Hepatocyte (in vitro differentiated cells): Measurements from ENCODE around the gene DOCK1. TPM values are rescaled to one million over a fixed set of nuclear protein-coding genes. Genes with fewer than 3 reads are reported as not detected.
A peak's percentile ranks its signal among the peaks of the same experiment; 100 is the strongest.

Source experiments
- DNase-seq: peaks from one replicate; pipeline ENCODE4 v3.0.0-alpha.2; 2016; ENCODE audit warnings: low spot score
- H2AFZ ChIP-seq: fragments of 200-600 bp; sonication (generic); 2 replicates; pipeline ENCODE4 v1.6.0; 2016; ENCODE audit warnings: antibody characterized with exemption, mild to moderate bottlenecking
- H3K27ac ChIP-seq: fragments of 200-600 bp; sonication (generic); 2 replicates; pipeline ENCODE4 v1.5.1; 2016; ENCODE audit warnings: mild to moderate bottlenecking
- H3K27me3 ChIP-seq: fragments of 200-600 bp; sonication (generic); 2 replicates; pipeline ENCODE4 v1.6.1; 2016
- H3K36me3 ChIP-seq: fragments of 200-600 bp; sonication (generic); replicated peaks from 2 replicates; pipeline ENCODE4 v1.5.1; 2016; ENCODE audit warnings: low read depth; ENCODE audit not compliant: insufficient read depth
- H3K4me1 ChIP-seq: fragments of 200-600 bp; sonication (generic); 2 replicates; pipeline ENCODE4 v1.5.1; 2016; ENCODE audit warnings: mild to moderate bottlenecking, moderate library complexity; ENCODE audit not compliant: insufficient read depth
- H3K4me2 ChIP-seq: fragments of 200-600 bp; sonication (generic); 2 replicates; pipeline ENCODE4 v1.6.0; 2016
- H3K4me3 ChIP-seq: fragments of 200-600 bp; sonication (generic); 2 replicates; pipeline ENCODE4 v1.5.1; 2016; ENCODE audit warnings: mild to moderate bottlenecking
- H3K79me2 ChIP-seq: fragments of 200-600 bp; sonication (generic); 2 replicates; pipeline ENCODE4 v1.6.0; 2017; ENCODE audit warnings: mild to moderate bottlenecking
- H3K9me2 ChIP-seq: fragments of 200-600 bp; sonication (generic); replicated peaks from 2 replicates; pipeline ENCODE4 v1.6.0; 2017; ENCODE audit warnings: mild to moderate bottlenecking; ENCODE audit not compliant: insufficient read depth
- H3K9me3 ChIP-seq: fragments of 200-600 bp; sonication (generic); 2 replicates; pipeline ENCODE4 v1.5.1; 2016; ENCODE audit warnings: low read depth, mild to moderate bottlenecking
- H4K20me1 ChIP-seq: fragments of 200-600 bp; sonication (generic); 2 replicates; pipeline ENCODE4 v1.6.0; 2016; ENCODE audit warnings: mild to moderate bottlenecking; ENCODE audit not compliant: insufficient read depth, poor library complexity, severe bottlenecking
- CTCF ChIP-seq: fragments of 200-600 bp; sonication (generic); IDR thresholded peaks from 2 replicates; pipeline ENCODE4 v1.5.1; 2016; ENCODE audit warnings: antibody characterized with exemption, mild to moderate bottlenecking; ENCODE audit not compliant: poor library complexity
- EZH2 ChIP-seq: fragments of 200-600 bp; sonication (generic); IDR thresholded peaks from 2 replicates; pipeline ENCODE4 v1.6.1; 2016; ENCODE audit warnings: antibody characterized with exemption, mild to moderate bottlenecking, borderline replicate concordance
- EZH2phosphoT487 ChIP-seq: fragments of 200-600 bp; sonication (generic); IDR thresholded peaks from one replicate; pipeline ENCODE4 v1.6.1; 2018; ENCODE audit warnings: antibody characterized with exemption, mild to moderate bottlenecking, low read depth, moderate library complexity; ENCODE audit not compliant: unreplicated experiment, severe bottlenecking
- WGBS: methylation state at CpG from one replicate; pipeline ENCODE4 v1.1.6; 2016; ENCODE audit warnings: low lambda C conversion rate; ENCODE audit errors: missing lambda C conversion rate; 5-methylcytosine and 5-hydroxymethylcytosine counted together
- polyA plus RNA-seq: library from polyadenylated mRNA; unstranded; fragments of >200 nt; fragmentation: Nextera tagmentation; extraction: Ambion mirVana; gene quantifications from 2 replicates; pipeline ENCODE4 v1.2.1, GENCODE V29; 2016
- total RNA-seq: library from RNA; depleted of rRNA; stranded (reverse); fragments of >200 nt; gene quantifications from 2 replicates; pipeline ENCODE4 v1.2.3, GENCODE V29; 2014

DOCK1 gene
- total and polyA plus RNA-seq, 2 experiments from 2014 or later = 16.0 to 55.5 TPM

DNA sequence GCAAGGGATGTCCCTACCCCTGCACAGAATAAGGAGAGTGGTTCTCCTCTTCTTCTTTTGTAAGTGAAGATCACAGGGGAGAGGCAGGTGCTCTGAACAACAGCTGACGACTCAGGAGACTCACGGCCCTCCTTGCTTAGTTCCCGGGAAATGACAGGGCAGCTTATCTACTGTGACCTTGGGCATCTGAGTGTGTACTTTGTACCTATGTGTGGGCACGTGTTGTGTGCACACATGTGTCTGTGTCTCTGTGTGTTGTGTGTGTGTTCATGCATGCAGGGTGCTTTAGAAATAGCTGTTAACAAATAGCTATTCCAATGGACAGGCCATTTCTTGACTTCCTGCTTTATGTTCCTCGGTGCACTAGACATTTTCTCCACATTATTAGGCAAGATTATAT, 563.4 kb downstream of the DOCK1 start:
- Histone ChIP-seq H3K4me2 (no peak overlapping the region), H3K9me3 (no peaks in the 10 kb centered on the region), H3K4me3 (no peak overlapping the region), H3K36me3 (no peaks in the 10 kb centered on the region), H2AFZ (no peak overlapping the region), H3K27me3 (peaks cover 8% of the 10 kb centered on the region), H4K20me1 (no peaks in the 10 kb centered on the region), H3K4me1 (no peaks in the 10 kb centered on the region), H3K27ac (no peak overlapping the region), H3K79me2 (no peaks in the 10 kb centered on the region), H3K9me2 (no peaks in the 10 kb centered on the region)
- 77% methylated on average over 5 of the region's 5 CpGs for WGBS
- TF ChIP-seq EZH2phosphoT487 (no peak), EZH2 (no peak), CTCF (no peak)
- peak; percentile 25 for DNase-seq

GRCh38 chr10:127470911-127471310, 565.7 kb downstream of the DOCK1 start:
- no peak for TF ChIP-seq EZH2phosphoT487
- TF ChIP-seq CTCF = no peak
- TF ChIP-seq EZH2 = no peak
- no peaks in the 10 kb centered on the region for H3K79me2 ChIP-seq
- no peak overlapping the region for H3K4me3 ChIP-seq
- H3K27ac ChIP-seq = no peak overlapping the region
- H3K4me2 ChIP-seq = no peak overlapping the region
- H3K9me2 ChIP-seq = no peaks in the 10 kb centered on the region
- H3K4me1 ChIP-seq = no peaks in the 10 kb centered on the region
- 86% methylated on average over 5 of the region's 5 CpGs for WGBS
- H4K20me1 ChIP-seq = no peaks in the 10 kb centered on the region
- H3K27me3 ChIP-seq = peaks cover 8% of the 10 kb centered on the region
- no peak for DNase-seq
- H2AFZ ChIP-seq = no peak overlapping the region
- H3K36me3 ChIP-seq = no peaks in the 10 kb centered on the region
- no peaks in the 10 kb centered on the region for H3K9me3 ChIP-seq

- H3K4me3 ChIP-seq = no peak overlapping the region
- TF ChIP-seq EZH2 = no peak
- TF ChIP-seq EZH2phosphoT487 = no peak
- no peak for TF ChIP-seq CTCF
- H3K9me3 ChIP-seq = no peaks in the 10 kb centered on the region
- H3K27ac ChIP-seq = no peak overlapping the region
- H3K9me2 ChIP-seq = no peaks in the 10 kb centered on the region
- 70% methylated on average over 2 of the region's 2 CpGs for WGBS
- no peak overlapping the region for H2AFZ ChIP-seq
- H4K20me1 ChIP-seq = no peaks in the 10 kb centered on the region
- no peak overlapping the region for H3K4me2 ChIP-seq
- peaks cover 3% of the 10 kb centered on the region for H3K27me3 ChIP-seq
- no peak for DNase-seq
- H3K79me2 ChIP-seq = no peaks in the 10 kb centered on the region
- H3K36me3 ChIP-seq = no peaks in the 10 kb centered on the region
- H3K4me1 ChIP-seq = no peaks in the 10 kb centered on the region
These were observed 567.7 kb downstream of the DOCK1 start for GRCh38 chr10:127472976-127473375.

DNA sequence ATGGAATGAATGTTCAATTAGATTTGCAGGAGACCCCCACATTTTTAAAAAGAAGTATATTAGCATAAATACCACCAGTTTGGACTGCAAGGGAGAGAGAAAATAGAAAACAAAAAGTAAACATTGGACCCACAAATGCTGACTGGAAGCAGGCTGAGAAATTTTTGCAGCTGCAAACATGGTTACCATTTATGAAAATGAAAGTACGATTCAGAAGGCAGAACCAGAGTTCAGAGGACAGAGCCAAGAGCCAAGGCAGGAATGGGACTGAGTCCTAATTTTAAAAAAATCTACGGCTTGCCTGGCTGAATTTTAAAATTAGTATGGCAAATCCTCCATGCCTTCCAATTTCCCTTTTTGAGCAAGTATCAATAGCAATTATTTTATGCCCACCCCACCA, 569.3 kb downstream of the DOCK1 start:
- Histone ChIP-seq H3K9me2 (no peaks in the 10 kb centered on the region), H3K9me3 (no peaks in the 10 kb centered on the region), H3K4me2 (no peak overlapping the region), H2AFZ (no peak overlapping the region), H3K27ac (no peak overlapping the region), H3K36me3 (no peaks in the 10 kb centered on the region), H4K20me1 (no peaks in the 10 kb centered on the region), H3K4me3 (no peak overlapping the region), H3K79me2 (no peaks in the 10 kb centered on the region), H3K27me3 (peaks cover 4% of the 10 kb centered on the region), H3K4me1 (no peaks in the 10 kb centered on the region)
- 0% methylated on average over 2 of the region's 2 CpGs for WGBS
- TF ChIP-seq EZH2phosphoT487 (no peak), CTCF (no peak), EZH2 (no peak)
- DNase-seq = no peak
